Measurements from ENCODE around the gene PHGDH. TPM values are rescaled to one million over a fixed set of nuclear protein-coding genes. Genes with fewer than 3 reads are reported as not detected.
A peak's percentile ranks its signal among the peaks of the same experiment; 100 is the strongest.

Gene PHGDH
- total and polyA plus RNA-seq, 2 of the 13 experiments (the other 11 are each of a cell fraction or from before 2014, with no cell fraction given), result 95.8 to 133 TPM

GRCh38 chr1:119744598-119744942 is 32.8 kb downstream of the PHGDH start:
- no peak for FAIRE-seq
- in situ Hi-C loops (cut with HindIII; ENCODE audit: extremely low pct_ligation_motif_present, low pct_unique_long_range_greater_than_20kb), result no loop called here
- WGBS (ENCODE audit: low lambda C conversion rate), result 94% methylated on average over 1 of the region's 1 CpG

More at GRCh38 chr1:119744598-119744942, 32.8 kb downstream of the PHGDH start:
- ATAC-seq (no peak), DNase-seq (ENCODE audit: low spot score) (no peak)
- no peaks in the 10 kb centered on the region for H3K9me3 ChIP-seq (ENCODE audit: low read length)
- H3K27me3 ChIP-seq (ENCODE audit: control insufficient read depth in 1 of 2, insufficient read depth in 2 of 2, low read length in 2 of 2), result no peaks in the 10 kb centered on the region; a peak in 1 of 5 replicates
- H3K27ac ChIP-seq (ENCODE audit: extremely low read length, insufficient read depth, low read length), result no peak overlapping the region
- POLR2A ChIA-PET, result interaction anchor here (1.1 to 4.4 kb wide), 4 partner anchors 20 to 51 kb away, joined by 3 to 27 read pairs (median 6); no protein-coding TSS in a partner anchor
- H3K36me3 ChIP-seq (replicated peaks in 1 of 2; ENCODE audit: control insufficient read depth in 1 of 2, insufficient read depth in 2 of 2, low read length in 2 of 2), result peaks cover 26 to 44% of the 10 kb centered on the region in 2 experiments
- CTCF ChIA-PET (ENCODE audit: low intra/inter-chr PET ratio, low total read pairs), result interaction anchor here (0.7 to 2.1 kb wide), 7 partner anchors 26 to 224 kb away, joined by 3 to 19 read pairs (median 4); no protein-coding TSS in a partner anchor
- H3K4me3 ChIP-seq (replicated peaks in 1 of 3; ENCODE audit: insufficient read depth in 1 of 3, low read depth in 2 of 3, low read length in 3 of 3), result no peak overlapping the region
- no peak overlapping the region for H3K4me2 ChIP-seq (ENCODE audit: low read depth, low read length)
- H2AFZ ChIP-seq (ENCODE audit: low read length), result no peak overlapping the region
- no peak for TF ChIP-seq ZNF841 (CRISPR knock-in tag; IDR thresholded peaks at IDR 0.05; ENCODE audit: borderline replicate concordance)
- TF ChIP-seq RBM22 (optimal IDR thresholded peaks at IDR 0.05; ENCODE audit: low read length), result peak; percentile 91
- peak; percentile 46 for TF ChIP-seq POLR2G (IDR thresholded peaks at IDR 0.05; ENCODE audit: low read depth, low read length)
- no peak for TF ChIP-seq MAFG (CRISPR knock-in tag; IDR thresholded peaks at IDR 0.05)
- TF ChIP-seq E2F5 (CRISPR knock-in tag; conservative IDR thresholded peaks at IDR 0.05), result no peak
- no peak for TF ChIP-seq HIVEP1 (CRISPR knock-in tag; IDR thresholded peaks at IDR 0.05)
- TF ChIP-seq ZSCAN5A (CRISPR knock-in tag; IDR thresholded peaks at IDR 0.05; ENCODE audit: borderline replicate concordance), result no peak
- no peak for TF ChIP-seq SATB2 (CRISPR knock-in tag; IDR thresholded peaks at IDR 0.05)
- TF ChIP-seq ZNF512 (CRISPR knock-in tag; IDR thresholded peaks at IDR 0.05), result 0 out of 2 replicates have a peak, but pooled peaks have one; percentile 47
- no peak for TF ChIP-seq ARID2 (CRISPR knock-in tag; IDR thresholded peaks at IDR 0.05; ENCODE audit: borderline replicate concordance)
- no peak for TF ChIP-seq ZNF839 (CRISPR knock-in tag; IDR thresholded peaks at IDR 0.05; ENCODE audit: borderline replicate concordance)
- TF ChIP-seq CAMTA2 (CRISPR knock-in tag; IDR thresholded peaks at IDR 0.05; ENCODE audit: borderline replicate concordance), result no peak
- TF ChIP-seq ZBTB33 (CRISPR knock-in tag; IDR thresholded peaks at IDR 0.05), result no peak
- H4K20me1 ChIP-seq (ENCODE audit: insufficient read depth, low read length), result no peaks in the 10 kb centered on the region
- intact Hi-C loops (cut with micrococcal nuclease; ENCODE audit: unreplicated experiment), result loop anchor here (1.0 to 2.0 kb wide), 3 partner anchors 38 to 127 kb away; no protein-coding TSS in a partner anchor
- H3K79me2 ChIP-seq (ENCODE audit: insufficient read depth, low read length), result no peaks in the 10 kb centered on the region
- peaks cover 38% of the 10 kb centered on the region for H3K4me1 ChIP-seq (ENCODE audit: insufficient read depth, low read length)
- no peak overlapping the region for H3K9ac ChIP-seq (ENCODE audit: insufficient read depth, low read depth, low read length)
- BruUV-seq (replicated peaks), result no TSS peak

Measured in HepG2 (cell line).